GM19397 (cell line): ENCODE results near the gene PIGH.
"Not testable (repeated sequence)": the region's sequence is repeated elsewhere in the genome, so short reads cannot be mapped to it uniquely, and the experiment has no call there.

Experiments
- ATAC-seq: cut with Tn5 transposase; IDR thresholded peaks from one replicate; pipeline ENCODE4 v1.9.1; 2021; ENCODE audit warnings: mild to moderate bottlenecking, moderate library complexity; ENCODE audit not compliant: unreplicated experiment

The PIGH gene, protein sequence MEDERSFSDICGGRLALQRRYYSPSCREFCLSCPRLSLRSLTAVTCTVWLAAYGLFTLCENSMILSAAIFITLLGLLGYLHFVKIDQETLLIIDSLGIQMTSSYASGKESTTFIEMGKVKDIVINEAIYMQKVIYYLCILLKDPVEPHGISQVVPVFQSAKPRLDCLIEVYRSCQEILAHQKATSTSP

DNA sequence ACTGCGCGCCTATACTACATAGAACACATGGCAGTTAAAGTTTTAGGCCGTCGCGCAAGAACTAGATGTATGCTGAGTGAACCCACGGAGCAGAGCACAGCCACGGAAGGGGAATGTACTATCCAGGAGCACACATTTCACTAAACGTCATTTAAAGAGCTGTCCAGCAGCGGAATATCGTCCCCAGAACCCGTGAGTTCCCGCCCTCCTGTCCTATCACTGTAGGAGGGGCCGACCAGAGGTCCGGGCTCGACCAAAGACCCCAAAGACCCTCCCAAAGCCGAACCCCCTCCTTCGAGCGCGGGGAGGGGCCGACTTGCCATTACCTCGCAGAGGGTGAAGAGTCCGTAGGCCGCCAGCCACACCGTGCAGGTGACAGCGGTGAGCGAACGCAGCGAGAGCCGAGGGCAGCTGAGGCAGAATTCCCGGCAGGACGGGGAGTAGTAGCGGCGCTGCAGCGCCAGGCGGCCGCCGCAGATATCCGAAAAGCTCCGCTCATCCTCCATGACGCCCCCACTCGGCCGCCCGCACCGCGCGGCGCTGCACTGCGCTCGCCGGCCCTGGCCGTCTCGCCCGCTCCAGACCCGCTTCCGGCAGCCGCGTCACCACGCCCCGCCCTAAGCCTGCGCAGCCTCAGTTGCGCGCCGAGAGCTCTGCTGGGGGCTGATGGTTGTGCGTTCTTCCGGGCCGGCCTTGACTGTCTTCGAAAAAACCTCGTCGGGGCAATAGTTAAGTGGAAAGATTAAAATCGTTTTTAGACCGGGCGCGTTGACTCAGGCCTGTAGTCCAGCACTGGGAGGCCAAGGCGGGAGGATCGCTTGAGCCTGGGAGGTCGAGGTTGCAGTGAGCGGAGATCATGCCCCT lies at the start of gene PIGH:
Gene PIGH, minus strand, starts transcription at position 571 of the 864 bp plus-strand sequence. Its CDS starts 65 bp downstream, at position 506.
- ATAC-seq = peak; percentile 92

DNA sequence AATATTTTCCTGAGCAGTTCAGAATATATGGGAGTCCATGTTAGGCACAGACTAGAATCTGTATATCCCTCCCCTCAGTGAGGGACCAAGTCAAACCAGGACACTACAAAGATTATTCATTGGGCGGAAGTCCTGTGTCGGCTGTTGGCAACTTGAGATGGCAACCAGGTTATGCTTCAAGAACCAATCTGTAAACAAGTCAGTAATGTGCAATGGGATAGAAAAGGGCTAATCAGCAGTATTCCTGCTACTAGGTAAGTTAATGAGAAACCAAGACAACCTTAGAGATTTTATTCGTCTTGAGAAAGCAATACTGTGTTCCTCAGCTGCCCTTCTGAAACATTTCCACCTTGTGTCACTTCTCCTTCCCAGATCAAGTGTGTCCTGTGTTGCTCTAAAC lies 46.1 kb upstream of the PIGH start:
- no peak for ATAC-seq

DNA sequence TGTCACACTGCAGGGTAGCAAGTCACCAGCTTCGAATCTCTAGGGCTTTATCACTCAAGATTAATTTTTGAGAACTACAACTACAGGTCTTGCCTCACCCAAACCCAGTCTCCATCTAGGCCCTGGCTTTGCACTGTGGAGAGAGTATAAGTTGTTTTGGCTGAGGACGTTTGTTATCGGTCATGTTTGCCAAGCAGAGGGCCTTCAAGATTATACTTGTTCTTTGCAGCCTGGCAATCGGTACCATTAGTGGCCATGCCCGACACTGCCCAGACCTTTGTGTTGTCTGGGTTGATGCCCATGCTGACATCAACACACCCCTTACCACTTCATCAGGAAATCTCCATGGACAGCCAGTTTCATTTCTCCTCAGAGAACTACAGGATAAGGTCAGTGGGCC lies 45.3 kb upstream of the PIGH start:
- no peak for ATAC-seq

DNA sequence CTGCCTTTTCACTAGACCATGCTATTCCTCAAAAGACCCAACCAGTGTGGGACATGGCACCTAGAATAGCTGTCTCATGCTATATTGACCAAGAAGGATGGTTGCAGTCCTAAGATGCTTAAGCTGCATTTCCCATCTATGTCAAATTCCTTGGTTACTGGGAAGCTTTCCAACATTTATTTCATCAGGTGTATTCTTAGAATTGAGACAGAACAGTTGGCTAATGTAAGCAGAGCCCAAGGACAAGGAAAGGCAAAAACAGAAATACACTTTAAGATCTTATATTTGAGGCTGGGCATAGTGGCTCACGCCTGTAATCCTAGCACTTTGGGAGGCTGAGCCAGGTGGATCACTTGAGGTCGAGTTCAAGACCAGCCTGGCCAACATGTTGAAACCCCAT lies 44.4 kb upstream of the PIGH start:
- ATAC-seq = no peak

DNA sequence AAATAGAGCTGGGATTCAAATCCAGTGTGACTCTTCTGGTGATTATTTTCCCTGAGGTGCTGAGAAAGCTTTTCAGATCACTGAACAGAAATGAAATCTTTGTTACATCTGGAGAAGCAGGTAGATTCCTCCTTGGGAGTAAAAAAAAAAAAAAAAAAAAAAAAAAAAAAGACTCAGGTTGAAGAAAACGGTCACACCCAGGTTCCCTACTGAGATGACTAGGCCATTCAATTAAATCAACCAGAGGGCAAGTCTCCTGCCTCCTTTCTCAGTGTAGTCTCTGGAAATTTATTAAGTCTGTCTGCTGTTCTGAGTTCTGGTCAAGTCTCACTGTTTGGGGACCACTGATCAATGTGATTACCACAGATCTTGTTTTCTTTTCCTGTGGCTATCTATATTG lies 43.6 kb upstream of the PIGH start:
- ATAC-seq = no peak

DNA sequence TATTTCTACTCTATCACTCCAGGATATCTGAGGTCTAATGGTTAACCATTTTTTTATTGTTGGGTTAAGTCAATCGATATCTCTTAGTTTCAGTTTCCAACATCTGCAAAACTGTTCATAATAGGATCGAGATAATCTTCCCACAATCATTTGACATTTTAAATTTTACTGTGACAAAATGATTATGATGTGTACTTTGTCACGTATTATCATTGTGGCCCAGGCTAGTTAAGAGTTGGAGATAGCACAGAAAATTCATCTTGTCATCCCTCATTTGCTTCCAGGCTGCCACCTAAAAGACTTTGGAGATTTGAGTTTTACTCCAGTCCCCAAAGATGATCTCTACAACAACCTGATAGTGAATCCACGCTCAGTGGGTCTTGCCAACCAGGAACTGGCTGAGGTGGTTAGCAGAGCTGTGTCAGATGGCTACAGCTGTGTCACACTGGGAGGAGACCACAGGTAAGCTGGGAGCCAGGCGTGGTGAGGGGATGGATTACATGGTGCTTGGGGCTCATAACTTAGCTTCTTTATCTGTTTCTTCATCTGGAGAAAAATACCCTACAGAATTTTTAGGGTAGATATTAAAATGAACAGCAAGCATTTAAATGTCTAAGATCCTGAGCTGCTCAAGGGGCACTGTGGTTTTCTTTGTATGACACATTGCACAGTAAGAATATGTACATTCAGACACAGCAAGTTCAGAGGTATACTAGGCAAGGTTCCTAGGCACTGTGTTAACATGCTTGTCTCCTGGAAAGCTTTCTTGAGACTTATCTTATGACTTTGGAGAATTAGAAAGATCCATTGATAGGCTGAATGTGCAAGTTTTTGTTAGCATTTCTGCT lies 42.1 kb upstream of the PIGH start:
- no peak for ATAC-seq

DNA sequence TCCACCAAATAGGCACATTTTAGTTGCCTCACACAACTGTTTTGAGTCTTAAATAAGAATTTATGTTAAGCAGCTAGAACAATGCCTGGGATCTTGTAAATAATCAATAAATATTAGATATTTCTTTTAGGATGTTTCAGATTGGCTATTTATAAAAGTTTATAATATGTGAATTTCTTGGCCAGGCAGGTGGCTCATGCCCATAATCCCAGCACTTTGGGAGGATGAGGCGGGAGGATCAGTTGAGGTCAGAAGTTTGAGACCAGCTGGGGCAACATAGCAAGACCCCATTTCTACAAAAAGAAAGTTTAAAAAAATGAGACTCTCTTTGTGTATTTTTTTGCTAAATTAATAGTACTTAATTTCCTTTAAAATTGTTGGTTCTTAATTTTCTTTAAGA lies 41.4 kb upstream of the PIGH start:
- no peak for ATAC-seq

DNA sequence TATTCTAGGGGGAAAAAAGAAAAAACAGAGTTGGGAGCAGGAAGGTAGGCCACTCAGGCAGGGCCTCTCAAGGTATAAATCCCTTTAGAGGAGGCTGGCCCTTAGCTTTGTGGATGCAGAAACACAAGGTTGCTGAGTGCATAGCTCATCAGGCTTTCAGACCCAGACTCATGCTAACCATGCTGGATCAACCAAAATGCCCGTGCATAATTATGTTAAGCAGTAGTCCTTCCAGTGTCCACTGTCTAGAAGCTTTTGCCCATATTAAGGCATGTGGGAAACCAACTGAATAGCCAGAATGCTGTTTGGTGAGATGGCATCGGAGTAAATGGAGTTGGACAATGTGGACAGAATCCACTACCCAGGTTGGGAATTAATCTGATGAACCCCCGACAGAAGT lies 38.6 kb upstream of the PIGH start:
- no peak for ATAC-seq

DNA sequence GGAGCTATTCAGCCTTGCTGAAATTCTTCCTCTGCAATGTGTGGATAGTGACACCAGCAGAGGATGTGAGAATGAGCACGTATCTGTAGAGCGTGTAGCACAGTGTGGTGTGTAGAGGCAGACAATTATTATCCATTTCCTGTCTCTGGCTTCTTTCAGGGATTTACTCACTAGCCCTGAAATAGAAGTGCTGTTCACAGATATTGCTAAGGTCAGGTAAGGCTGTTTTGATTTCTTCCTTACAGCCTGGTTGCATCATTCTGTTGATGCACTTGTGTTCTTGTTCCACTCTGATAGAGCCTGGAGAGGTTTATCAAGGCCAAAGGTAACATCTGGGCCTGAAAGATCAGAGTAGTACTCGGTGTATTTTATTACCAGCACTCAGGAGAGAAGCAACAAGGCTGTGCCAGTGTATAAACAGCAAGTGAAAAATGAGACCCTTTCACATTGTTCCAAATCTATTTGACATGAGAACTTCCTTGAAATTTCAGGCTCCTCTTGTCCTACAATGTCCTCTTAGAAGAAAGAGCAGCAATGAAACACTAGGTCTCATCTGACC lies 36.4 kb upstream of the PIGH start:
- no peak for ATAC-seq

DNA sequence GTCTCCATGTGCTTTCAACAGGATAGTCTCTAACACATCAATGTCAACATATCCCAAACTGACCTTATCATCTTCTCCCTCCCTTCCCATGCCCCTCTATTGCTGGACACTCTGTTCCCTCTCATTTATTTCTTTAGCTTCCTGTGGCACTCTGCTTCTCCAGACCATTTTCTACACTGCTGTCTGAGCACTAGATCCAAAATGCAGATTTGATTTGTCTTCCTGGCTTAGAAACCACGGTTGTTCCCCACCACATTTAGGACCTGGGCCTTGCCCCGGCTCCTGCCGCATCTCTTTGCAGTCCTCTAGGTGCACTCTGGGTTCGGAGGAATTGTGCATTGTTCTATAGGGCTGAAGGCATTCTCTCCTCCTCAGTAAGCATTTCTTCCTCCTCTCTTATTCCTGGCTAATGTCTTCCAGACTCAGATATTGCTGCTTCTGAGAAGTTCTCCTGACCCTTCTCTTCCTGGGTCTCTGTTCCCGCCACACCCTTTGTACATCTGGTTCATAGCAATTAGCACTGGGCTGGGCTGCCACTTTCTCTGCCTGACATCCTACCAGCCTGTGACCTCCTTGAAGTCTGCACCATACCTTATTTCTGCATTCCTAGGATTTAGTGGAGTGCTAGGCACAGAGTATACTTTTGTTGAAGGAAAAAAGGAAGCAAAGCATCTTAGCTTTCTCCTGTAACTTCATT lies 33.5 kb upstream of the PIGH start:
- ATAC-seq = no peak

DNA sequence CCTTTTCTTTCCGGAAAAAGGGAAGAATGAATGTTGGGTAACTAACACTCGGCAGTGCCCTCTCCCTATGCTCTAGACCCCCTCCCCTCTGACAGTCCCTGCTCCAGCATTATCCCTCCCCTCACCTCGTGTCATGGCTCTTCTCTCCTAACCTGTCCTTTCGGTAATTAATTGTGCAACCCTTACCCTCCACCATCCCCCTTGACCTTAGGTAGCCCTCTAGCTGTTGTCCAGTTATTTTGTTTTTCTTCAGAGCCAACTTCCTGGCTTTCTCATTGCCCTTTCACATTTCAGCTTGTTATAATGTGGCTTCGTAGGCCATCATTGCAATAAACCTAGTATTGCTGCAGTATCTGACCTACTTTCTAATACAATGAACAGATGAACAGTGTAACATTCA lies 30.9 kb upstream of the PIGH start:
- ATAC-seq = no peak

DNA sequence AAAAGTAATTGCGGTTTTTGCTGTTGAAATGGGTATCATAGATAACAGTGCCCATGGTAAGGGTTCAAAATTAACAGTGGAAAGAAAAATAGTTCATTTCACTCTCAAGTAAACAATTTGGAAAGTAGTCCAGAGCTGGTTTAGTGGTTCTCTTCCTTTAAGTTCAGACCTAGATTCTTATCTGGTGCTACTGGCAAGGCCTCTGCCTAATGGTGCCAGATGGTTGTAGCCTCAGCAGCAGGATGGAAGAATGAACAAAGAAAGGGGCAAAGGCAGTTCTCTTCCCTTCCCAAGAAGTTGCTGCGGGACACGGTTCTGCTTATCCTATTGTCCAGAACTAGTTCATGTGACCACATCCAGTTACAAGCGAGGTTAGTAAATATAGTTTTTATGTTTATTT lies 30.1 kb upstream of the PIGH start:
- ATAC-seq = no peak

DNA sequence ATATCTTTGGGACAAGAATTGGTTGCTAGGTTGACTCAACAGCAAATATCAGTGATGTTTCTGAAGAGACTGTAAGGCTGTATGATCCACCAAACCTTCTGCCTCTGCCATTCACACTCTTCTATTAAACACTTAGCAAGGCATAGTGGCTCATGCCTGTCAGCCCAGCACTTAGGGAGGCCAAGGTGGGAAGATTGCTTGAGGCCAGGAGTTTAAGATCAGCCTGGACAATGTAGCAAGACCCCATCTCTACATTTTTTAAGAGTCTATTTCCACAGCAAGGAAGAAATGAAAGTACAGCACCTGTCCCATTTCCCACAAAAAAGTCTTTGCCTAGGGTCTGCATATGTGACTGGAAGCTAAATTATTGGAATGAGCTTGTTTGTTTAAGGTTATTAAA lies 27.5 kb upstream of the PIGH start:
- ATAC-seq = no peak

DNA sequence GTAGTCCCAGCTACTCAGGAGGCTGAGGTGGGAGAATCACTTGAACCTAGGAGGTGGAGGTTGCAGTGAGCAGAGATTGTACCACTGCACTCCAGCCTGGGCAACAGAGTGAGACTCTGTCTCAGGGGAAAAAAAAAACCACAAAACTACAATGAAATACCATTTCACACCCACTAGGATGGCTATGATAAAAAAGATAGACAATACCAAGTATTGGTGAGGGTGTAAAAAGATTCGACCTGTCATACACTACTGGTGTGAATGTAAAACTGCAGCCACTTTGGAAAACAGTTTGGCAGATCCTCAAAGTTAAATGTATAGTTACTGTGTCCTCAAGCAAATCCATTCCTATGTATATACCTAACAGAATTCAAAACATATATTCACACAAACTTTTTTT lies 26.1 kb upstream of the PIGH start:
- not testable (repeated sequence) for ATAC-seq

DNA sequence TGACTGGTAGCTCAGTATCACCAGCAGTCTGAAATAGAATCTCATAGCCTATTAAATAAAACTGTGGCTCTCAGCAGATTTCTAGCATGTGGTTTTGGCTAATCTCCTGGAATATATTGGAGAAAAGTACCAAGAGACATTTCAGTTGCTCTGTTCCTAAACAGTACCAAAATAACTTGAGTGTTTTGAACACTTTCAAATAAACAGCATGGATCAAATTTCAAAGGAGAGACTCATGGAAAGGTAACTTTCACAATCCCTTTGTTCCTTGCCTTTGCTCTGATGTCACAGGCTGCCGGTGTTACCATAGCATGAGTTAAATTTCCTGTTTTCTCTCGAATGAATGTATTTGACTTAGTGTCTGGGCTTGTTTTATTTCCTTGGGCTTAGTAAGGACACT lies 23.0 kb upstream of the PIGH start:
- ATAC-seq = no peak

DNA sequence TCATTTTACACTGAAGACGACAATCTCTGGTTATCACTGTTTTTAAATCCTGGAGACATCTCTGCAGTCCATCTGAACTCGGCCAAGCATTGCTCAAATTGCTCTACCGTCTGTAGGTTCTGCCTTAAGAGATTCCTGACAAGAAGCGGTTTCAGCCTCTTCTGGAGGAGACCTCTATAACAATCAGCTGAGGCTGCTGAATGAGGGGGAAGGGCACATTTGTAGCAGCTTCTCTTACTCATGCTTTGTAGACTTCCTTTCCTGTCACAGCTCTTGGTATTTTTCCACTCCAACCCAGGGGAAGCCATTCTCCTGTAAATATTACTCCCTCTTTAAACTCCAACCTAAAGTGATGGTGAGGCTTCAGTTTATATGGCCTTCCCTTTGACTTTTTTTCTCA lies 22.6 kb upstream of the PIGH start:
- no peak for ATAC-seq

DNA sequence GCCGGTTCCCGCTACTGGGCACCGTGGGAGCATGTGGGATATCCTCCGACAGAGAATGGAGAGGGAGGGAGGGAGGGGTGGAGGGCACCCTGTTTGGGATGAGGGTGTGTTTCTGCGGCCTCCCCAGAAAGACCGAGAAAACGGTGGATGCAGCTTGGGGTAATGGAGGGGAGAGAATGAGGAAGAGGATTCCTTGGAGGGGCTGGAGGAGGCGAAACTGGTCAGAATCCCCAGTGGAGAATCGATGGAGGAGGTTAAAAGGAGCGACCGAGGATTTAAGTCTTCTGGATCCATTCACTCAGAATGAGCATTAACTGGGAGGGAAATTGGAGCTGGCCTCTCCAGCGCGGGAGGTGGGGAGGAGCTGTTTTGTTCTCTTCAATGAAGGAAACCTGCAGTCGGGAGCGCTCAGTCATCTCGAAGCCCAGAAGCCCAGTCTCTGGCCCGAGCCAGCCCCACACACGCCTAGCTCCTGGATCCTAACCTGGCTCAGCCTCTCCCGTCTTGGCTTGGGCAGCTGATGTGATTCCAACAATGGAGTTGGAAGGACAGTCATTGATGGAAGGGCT lies 20.2 kb upstream of the PIGH start:
- ATAC-seq = no peak

DNA sequence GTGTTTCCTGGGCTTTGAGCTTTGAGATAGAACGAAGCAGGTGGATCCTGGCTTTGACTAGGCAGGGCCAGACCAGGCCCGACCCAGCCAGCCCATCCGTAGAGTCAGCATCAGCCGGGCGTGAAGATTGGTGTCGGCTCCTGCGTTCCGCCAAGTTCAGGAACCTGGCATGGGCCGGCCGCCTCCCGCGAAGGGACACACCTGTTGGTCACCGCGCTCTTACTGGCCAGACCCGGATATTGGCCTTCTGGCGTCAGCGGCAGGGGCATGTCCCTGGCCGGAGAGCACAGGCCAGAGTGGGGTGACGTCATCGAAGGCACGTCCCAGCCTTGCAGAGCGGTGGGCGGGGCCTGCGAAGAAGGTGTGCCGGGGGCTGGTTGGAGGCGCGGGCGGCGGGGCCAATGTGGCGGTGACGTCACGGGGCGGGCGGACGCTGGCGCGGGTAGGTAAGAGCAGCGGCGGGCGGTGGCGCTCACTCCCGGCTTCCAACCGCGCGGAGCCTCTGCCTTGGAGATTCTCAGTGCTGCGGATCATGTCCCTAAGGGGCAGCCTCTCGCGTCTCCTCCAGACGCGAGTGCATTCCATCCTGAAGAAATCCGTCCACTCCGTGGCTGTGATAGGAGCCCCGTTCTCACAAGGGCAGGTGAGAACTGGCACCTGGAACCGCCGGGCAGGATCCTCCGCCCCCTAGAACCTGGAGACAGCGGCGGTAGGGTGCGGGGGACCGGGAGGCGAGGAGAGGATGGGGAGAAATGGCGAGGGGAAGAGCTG lies 19.6 kb upstream of the PIGH start, which contains the start of gene ARG2:
Gene ARG2, plus strand, starts transcription at position 475 of the 771 bp plus-strand sequence. Its CDS starts 58 bp downstream, at position 533.
- peak; percentile 96 for ATAC-seq

DNA sequence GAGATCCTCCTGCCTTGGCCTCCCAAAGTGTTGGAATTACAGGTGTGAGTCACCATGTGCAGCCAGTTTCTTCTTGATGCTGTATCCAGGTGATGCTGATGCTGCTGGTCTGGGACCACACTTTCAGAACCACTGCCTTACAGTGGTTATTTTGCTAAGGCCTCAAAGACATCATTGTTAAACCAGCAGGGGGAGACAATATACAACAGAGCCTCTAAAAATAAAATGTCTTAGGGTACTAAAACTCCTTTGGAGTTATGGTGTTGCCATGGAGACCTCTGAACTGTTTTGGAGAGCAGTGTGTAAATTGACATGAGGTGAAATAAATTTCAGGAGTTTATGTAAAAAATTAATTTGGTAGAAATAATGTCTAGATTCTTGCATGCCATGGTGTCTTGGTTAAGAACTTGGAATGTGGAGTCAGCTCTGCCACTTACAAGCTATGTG lies 18.6 kb upstream of the PIGH start:
- ATAC-seq = no peak
